Measurements from ENCODE around the gene CUBN.
A peak's percentile ranks its signal among the peaks of the same experiment; 100 is the strongest.

CUBN gene

GRCh38 chr10:16819026-16819425, 310.6 kb downstream of the CUBN start:
- Histone ChIP-seq H3K4me1 (ENCODE audit: control insufficient read depth, insufficient read depth, low read length) (peaks cover 3% of the 10 kb centered on the region), H3K27ac (ENCODE audit: extremely low read depth, low read depth, low read length) (no peak overlapping the region), H3K4me3 (ENCODE audit: low read depth, low read length) (no peak overlapping the region), H3K36me3 (ENCODE audit: control insufficient read depth in 2 of 2, insufficient read depth in 1 of 2, low read length in 2 of 2) (no peaks in the 10 kb centered on the region; a peak in 1 of 3 replicates), H3K9me3 (ENCODE audit: control insufficient read depth, insufficient read depth, low read depth, low read length) (no peaks in the 10 kb centered on the region)
- ChIA-PET CTCF (no interaction called here), POLR2A (no interaction called here)
- TF ChIP-seq ZNF398 (tag by site-specific recombination; IDR thresholded peaks at IDR 0.05) (no peak), ZBTB8A (tag by site-specific recombination; IDR thresholded peaks at IDR 0.05) (no peak), SP7 (tag by site-specific recombination; IDR thresholded peaks at IDR 0.05) (no peak), ZBTB21 (tag by site-specific recombination; IDR thresholded peaks at IDR 0.05) (no peak), PRDM4 (tag by site-specific recombination; IDR thresholded peaks at IDR 0.05) (no peak), REPIN1 (tag by site-specific recombination; IDR thresholded peaks at IDR 0.05; ENCODE audit: low read depth) (no peak), ZNF426 (tag by site-specific recombination; IDR thresholded peaks at IDR 0.05) (no peak), ZNF701 (tag by site-specific recombination; IDR thresholded peaks at IDR 0.05) (no peak), ZNF223 (tag by site-specific recombination; IDR thresholded peaks at IDR 0.05) (no peak), ZFP3 (tag by site-specific recombination; IDR thresholded peaks at IDR 0.05; ENCODE audit: low read depth) (no peak), ZNF416 (tag by site-specific recombination; IDR thresholded peaks at IDR 0.05) (no peak)

- Histone ChIP-seq H3K4me3 (ENCODE audit: low read depth, low read length) (peak within 1 kb of the TSS; percentile 68), H3K9me3 (ENCODE audit: control insufficient read depth, insufficient read depth, low read depth, low read length) (no peaks in the 10 kb centered on the region), H3K4me1 (ENCODE audit: control insufficient read depth, insufficient read depth, low read length) (peaks cover 3% of the 10 kb centered on the region), H3K27ac (ENCODE audit: extremely low read depth, low read depth, low read length) (peak within 1 kb of the TSS; percentile 72), H3K36me3 (ENCODE audit: control insufficient read depth in 2 of 2, insufficient read depth in 1 of 2, low read length in 2 of 2) (no peaks in the 10 kb centered on the region; a peak in 1 of 3 replicates)
- ChIA-PET CTCF (interaction anchor here (0.6 to 1.4 kb wide), 7 partner anchors 9 to 1766 kb away, joined by 3 to 10 read pairs (median 3); no protein-coding TSS in a partner anchor), POLR2A (interaction anchor here (0.6 to 1.6 kb wide), 10 partner anchors 9 to 1512 kb away, joined by 3 to 6 read pairs (median 4); partner anchors contain the start of genes HACD1, MINDY3 and TRDMT1)
- TF ChIP-seq ZNF76 (tag by site-specific recombination; IDR thresholded peaks at IDR 0.05; ENCODE audit: borderline replicate concordance, low read depth) (0 out of 2 replicates have a peak, but pooled peaks have one; percentile 13), ZNF830 (tag by site-specific recombination; IDR thresholded peaks at IDR 0.05; ENCODE audit: low read depth) (no peak), ZNF221 (tag by site-specific recombination; IDR thresholded peaks at IDR 0.05; ENCODE audit: borderline replicate concordance) (no peak), ZNF324 (tag by site-specific recombination; IDR thresholded peaks at IDR 0.05) (0 out of 2 replicates have a peak, but pooled peaks have one; percentile 28), ZNF394 (tag by site-specific recombination; IDR thresholded peaks at IDR 0.05; ENCODE audit: borderline replicate concordance) (peak; percentile 57), ZFHX2 (tag by site-specific recombination; conservative IDR thresholded peaks at IDR 0.05) (peak; percentile 93), ZBTB48 (tag by site-specific recombination; IDR thresholded peaks at IDR 0.05) (peak; percentile 78), ZBTB17 (tag by site-specific recombination; IDR thresholded peaks at IDR 0.05) (peak; percentile 82), YY2 (tag by site-specific recombination; IDR thresholded peaks at IDR 0.05) (no peak), ZNF18 (tag by site-specific recombination; IDR thresholded peaks at IDR 0.05) (no peak), ZNF175 (tag by site-specific recombination; IDR thresholded peaks at IDR 0.05) (no peak), ZNF350 (tag by site-specific recombination; IDR thresholded peaks at IDR 0.05) (no peak), ZNF791 (tag by site-specific recombination; IDR thresholded peaks at IDR 0.05) (no peak), SP3 (tag by site-specific recombination; IDR thresholded peaks at IDR 0.05) (peak; percentile 85), ZNF580 (tag by site-specific recombination; IDR thresholded peaks at IDR 0.05) (peak; percentile 70; the same call in 1 of the 2 replicates), ZFP69B (tag by site-specific recombination; IDR thresholded peaks at IDR 0.05) (0 out of 2 replicates have a peak, but pooled peaks have one; percentile 68), GFI1B (tag by site-specific recombination; IDR thresholded peaks at IDR 0.05) (no peak), SALL2 (tag by site-specific recombination; IDR thresholded peaks at IDR 0.05; ENCODE audit: borderline replicate concordance) (no peak)
Measured at GRCh38 chr10:16817125-16818019, 312.2 kb downstream of the CUBN start, which contains the start of gene RSU1. Gene RSU1 (minus strand): TSS chr10:16817424. CDS start chr10:16817081, 343 bp downstream.
